Activated naive CD4-positive, alpha-beta T cell treated with anti-CD3 and anti-CD28 coated beads for 36 hours (primary cell): ENCODE results near the gene TOR4A. TPM values are rescaled to one million over a fixed set of nuclear protein-coding genes. Genes with fewer than 3 reads are reported as not detected.
"Not testable (repeated sequence)": the region's sequence is repeated elsewhere in the genome, so short reads cannot be mapped to it uniquely, and the experiment has no call there.

ENCODE experiments used
- CTCF ChIA-PET: fragments of 350-600 bp; sonication (Branson Sonifier 250); formaldehyde crosslinking; loops from one replicate; lab custom pipeline; 2021; ENCODE audit warnings: antibody characterized with exemption; lab: Charles Lee
- DNase-seq: peaks from one replicate; pipeline ENCODE4 v3.0.0-alpha.2; 2020
- H3K27ac Mint-ChIP-seq: one replicate; pipeline ENCODE4 v1.8.0; 2021; ENCODE audit warnings: mild to moderate bottlenecking, mixed read lengths
- H3K27me3 Mint-ChIP-seq: one replicate; pipeline ENCODE4 v1.8.0; 2021; ENCODE audit warnings: low read depth, mixed read lengths
- H3K36me3 Mint-ChIP-seq: one replicate; pipeline ENCODE4 v1.8.0; 2021; ENCODE audit warnings: low read depth, mixed read lengths
- H3K4me1 Mint-ChIP-seq: one replicate; pipeline ENCODE4 v1.8.0; 2021; ENCODE audit warnings: low read depth, mixed read lengths
- H3K4me3 Mint-ChIP-seq: one replicate; pipeline ENCODE4 v1.8.0; 2021; ENCODE audit warnings: mild to moderate bottlenecking, moderate library complexity, mixed read lengths
- H3K9me3 Mint-ChIP-seq: one replicate; pipeline ENCODE4 v1.8.0; 2021; ENCODE audit warnings: mixed read lengths
- intact Hi-C: fragments of 100-400 bp; cut with micrococcal nuclease; formaldehyde crosslinking; loops from one replicate; pipeline ENCODE4 v1.15.1; 2023
- total RNA-seq, 2 experiments: library from RNA; stranded (reverse); gene quantifications; one replicate each; pipeline ENCODE4 v1.2.3, GENCODE V29; 2021

TOR4A gene
- total RNA-seq, 2 experiments from 2014 or later = 0.93 to 1.1 TPM

DNA sequence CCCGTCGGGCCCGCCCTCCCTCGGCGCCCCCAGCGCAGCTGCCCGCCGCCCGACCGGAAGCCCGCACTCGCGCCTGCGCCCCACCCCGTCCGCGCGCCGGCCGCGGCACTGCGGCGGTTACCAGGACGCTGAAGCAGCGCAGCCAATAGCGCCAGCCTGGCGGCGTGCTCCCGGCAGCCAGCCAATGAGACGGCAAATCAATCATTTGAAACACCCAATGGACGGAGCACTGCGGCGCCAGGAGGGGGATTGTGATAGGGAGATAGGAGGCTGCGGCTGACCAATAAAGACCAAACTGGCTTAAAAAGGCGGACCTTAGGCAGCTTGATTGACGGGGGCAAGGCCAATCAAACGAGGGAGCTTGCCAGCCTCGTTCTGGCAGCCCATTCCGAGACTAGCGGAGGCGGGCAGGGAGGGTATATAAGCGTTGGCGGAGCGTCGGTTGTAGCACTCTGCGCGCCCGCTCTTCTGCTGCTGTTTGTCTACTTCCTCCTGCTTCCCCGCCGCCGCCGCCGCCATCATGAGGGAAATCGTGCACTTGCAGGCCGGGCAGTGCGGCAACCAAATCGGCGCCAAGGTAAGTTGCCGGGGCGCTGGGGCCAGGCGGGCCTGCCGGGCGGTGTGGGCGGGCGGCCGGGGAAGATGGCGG, 36.6 kb upstream of the TOR4A start, which contains the start of gene TUBB4B:
TSS of gene TUBB4B (plus strand) at position 447 of the 649 bp plus-strand sequence. CDS start at position 521, 74 bp downstream.
- CTCF ChIA-PET = interaction anchor here (1.1 kb wide), 1 partner anchor 111 kb away, joined by 3 read pairs; no protein-coding TSS in a partner anchor
- Mint-ChIP-seq H3K9me3 (no peaks in the 10 kb centered on the region), H3K27me3 (no peaks in the 10 kb centered on the region), H3K27ac (peak within 1 kb of the TSS; percentile 94), H3K36me3 (peaks cover 22% of the 10 kb centered on the region), H3K4me1 (peaks cover 34% of the 10 kb centered on the region), H3K4me3 (peak within 1 kb of the TSS; percentile 88)
- intact Hi-C loops = loop anchor here (1.0 to 10.0 kb wide), 8 partner anchors 14 to 829 kb away; partner anchors contain the start of genes ANAPC2, ENTR1, NELFB and PMPCA
- DNase-seq = peak; percentile 99

DNA sequence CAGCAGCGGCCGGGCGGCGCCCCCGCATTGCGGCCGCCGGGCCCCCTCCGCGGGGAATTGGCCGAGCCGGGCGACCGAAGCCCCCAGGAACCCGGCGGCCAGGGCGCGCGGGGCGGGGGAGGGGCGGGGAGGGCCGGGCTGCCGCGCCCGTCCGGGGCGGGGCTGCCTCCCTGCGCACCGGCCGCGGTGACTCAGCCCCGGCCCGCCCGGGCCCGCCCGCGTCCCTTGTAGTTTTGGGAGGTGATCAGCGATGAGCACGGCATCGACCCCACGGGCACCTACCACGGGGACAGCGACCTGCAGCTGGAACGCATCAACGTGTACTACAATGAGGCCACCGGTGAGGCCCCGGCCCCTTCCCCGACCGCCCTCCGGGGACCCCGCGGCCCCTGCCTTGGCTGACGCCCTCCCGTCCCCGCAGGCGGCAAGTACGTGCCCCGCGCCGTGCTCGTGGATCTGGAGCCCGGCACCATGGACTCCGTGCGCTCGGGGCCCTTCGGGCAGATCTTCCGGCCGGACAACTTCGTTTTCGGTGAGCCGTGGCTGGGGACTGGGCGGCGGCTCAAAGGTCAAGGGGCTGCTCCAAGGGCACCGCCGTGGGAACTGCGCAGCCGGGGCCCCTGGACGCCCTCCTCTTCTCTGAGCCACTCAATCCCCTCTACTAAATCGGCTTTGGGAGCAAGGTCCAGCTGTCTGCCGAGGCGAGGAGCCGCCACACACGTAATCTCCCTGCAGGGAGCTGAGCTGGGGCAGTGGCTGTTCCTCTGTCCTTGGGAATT, 35.8 kb upstream of the TOR4A start:
- CTCF ChIA-PET = interaction anchor here (1.2 kb wide), 1 partner anchor 293 kb away, joined by 3 read pairs; no protein-coding TSS in a partner anchor
- peak; percentile 73 for DNase-seq
- no peaks in the 10 kb centered on the region for H3K27me3 Mint-ChIP-seq
- peak overlapping the region; percentile 79 for H3K4me3 Mint-ChIP-seq
- peaks cover 22% of the 10 kb centered on the region for H3K36me3 Mint-ChIP-seq
- intact Hi-C loops = loop anchor here (1.0 to 10.0 kb wide), 8 partner anchors 14 to 829 kb away; partner anchors contain the start of genes ANAPC2, ENTR1, NELFB and PMPCA
- no peaks in the 10 kb centered on the region for H3K9me3 Mint-ChIP-seq
- peak overlapping the region; percentile 74 for H3K27ac Mint-ChIP-seq
- peaks cover 32% of the 10 kb centered on the region for H3K4me1 Mint-ChIP-seq

DNA sequence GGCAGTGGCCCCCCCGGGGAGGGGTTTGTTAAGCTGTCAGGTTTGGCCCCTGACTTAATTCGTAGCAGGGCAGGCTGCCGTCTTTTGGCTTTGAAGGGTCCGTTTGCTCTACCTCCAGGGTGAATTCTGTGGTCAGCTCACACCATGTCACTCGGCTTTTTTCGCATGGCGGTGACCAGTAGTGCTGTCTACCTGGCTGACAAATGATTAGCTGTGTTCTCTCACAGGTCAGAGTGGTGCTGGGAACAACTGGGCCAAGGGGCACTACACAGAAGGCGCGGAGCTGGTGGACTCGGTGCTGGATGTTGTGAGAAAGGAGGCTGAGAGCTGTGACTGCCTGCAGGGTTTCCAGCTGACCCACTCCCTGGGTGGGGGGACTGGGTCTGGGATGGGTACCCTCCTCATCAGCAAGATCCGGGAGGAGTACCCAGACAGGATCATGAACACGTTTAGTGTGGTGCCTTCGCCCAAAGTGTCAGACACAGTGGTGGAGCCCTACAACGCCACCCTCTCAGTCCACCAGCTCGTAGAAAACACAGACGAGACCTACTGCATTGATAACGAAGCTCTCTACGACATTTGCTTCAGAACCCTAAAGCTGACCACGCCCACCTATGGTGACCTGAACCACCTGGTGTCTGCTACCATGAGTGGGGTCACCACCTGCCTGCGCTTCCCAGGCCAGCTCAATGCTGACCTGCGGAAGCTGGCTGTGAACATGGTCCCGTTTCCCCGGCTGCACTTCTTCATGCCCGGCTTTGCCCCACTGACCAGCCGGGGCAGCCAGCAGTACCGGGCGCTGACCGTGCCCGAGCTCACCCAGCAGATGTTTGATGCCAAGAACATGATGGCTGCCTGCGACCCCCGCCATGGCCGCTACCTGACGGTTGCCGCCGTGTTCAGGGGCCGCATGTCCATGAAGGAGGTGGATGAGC, 35.0 kb upstream of the TOR4A start:
- Mint-ChIP-seq H3K36me3 (peaks cover 22% of the 10 kb centered on the region), H3K27me3 (no peaks in the 10 kb centered on the region), H3K27ac (peak overlapping the region; percentile 74), H3K9me3 (no peaks in the 10 kb centered on the region), H3K4me1 (peaks cover 29% of the 10 kb centered on the region), H3K4me3 (peak overlapping the region; percentile 79)
- CTCF ChIA-PET = interaction anchor here (1.2 kb wide), 1 partner anchor 294 kb away, joined by 3 read pairs; no protein-coding TSS in a partner anchor
- intact Hi-C loops = loop anchor here (5.0 to 10.0 kb wide), 4 partner anchors 40 to 830 kb away; partner anchors contain the start of genes ANAPC2, ENTR1, PMPCA and SEC16A
- DNase-seq = no peak

DNA sequence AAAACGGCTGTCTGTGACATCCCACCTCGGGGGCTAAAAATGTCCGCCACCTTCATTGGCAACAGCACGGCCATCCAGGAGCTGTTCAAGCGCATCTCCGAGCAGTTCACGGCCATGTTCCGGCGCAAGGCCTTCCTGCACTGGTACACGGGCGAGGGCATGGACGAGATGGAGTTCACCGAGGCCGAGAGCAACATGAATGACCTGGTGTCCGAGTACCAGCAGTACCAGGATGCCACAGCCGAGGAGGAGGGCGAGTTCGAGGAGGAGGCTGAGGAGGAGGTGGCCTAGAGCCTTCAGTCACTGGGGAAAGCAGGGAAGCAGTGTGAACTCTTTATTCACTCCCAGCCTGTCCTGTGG, 34.3 kb upstream of the TOR4A start:
- not testable (repeated sequence) for H3K27me3 Mint-ChIP-seq, H3K9me3 Mint-ChIP-seq, DNase-seq
- peak overlapping the region; percentile 24 for H3K27ac Mint-ChIP-seq
- peaks cover 25% of the 10 kb centered on the region for H3K4me1 Mint-ChIP-seq
- CTCF ChIA-PET = interaction anchor here (1.2 kb wide), 1 partner anchor 295 kb away, joined by 3 read pairs; no protein-coding TSS in a partner anchor
- peak overlapping the region; percentile 21 for H3K4me3 Mint-ChIP-seq
- intact Hi-C loops = loop anchor here (5.0 to 10.0 kb wide), 4 partner anchors 41 to 831 kb away; partner anchors contain the start of genes ANAPC2, ENTR1, PMPCA and SEC16A
- H3K36me3 Mint-ChIP-seq = peaks cover 22% of the 10 kb centered on the region

DNA sequence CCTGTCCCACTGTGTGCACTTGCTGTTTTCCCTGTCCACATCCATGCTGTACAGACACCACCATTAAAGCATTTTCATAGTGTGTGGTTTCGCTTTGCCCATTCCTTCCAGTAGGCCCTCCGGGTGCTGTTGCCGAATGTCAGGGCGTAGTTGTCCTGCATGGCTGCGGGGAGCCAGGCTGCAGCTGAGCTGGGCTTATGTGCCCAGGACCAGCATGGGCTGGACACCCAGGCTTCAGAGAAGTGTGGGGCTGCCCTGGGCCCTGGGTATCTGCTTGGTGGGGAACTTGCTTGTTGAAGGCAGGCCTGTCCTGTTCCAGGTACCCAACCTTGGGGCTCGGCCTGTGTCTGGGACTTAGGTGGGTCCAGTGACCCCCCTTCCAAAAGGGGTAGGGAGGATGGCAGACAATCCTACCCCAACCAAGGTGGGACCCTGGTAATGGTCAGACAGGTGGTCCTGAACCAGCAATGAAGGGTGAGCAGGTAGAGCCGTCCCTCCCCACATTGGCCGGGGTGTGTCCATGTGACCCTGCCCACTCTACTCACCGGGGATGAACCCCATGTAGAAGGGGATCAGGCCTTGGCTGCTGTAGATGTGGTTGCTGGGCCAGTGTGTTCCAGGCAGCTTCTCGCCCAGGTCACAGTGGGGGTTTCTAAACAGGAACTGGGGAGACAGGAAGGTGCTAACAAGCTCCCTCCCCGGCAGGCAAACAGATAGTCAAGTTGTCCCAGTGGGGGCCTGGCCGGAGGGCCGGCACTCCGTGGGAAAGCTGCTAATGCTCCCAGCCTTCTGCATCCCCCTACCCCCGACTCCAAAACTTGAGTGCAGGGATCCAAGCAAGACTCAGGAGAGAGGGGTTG, 33.7 kb upstream of the TOR4A start:
- CTCF ChIA-PET = no interaction called here
- H3K36me3 Mint-ChIP-seq = peaks cover 22% of the 10 kb centered on the region
- no peaks in the 10 kb centered on the region for H3K27me3 Mint-ChIP-seq
- H3K9me3 Mint-ChIP-seq = no peaks in the 10 kb centered on the region
- H3K4me1 Mint-ChIP-seq = peaks cover 21% of the 10 kb centered on the region
- DNase-seq = no peak
- intact Hi-C loops = loop anchor here (5.0 to 10.0 kb wide), 4 partner anchors 42 to 832 kb away; partner anchors contain the start of genes ANAPC2, ENTR1, PMPCA and SEC16A
- H3K27ac Mint-ChIP-seq = no peak overlapping the region
- H3K4me3 Mint-ChIP-seq = peak overlapping the region; percentile 21

DNA sequence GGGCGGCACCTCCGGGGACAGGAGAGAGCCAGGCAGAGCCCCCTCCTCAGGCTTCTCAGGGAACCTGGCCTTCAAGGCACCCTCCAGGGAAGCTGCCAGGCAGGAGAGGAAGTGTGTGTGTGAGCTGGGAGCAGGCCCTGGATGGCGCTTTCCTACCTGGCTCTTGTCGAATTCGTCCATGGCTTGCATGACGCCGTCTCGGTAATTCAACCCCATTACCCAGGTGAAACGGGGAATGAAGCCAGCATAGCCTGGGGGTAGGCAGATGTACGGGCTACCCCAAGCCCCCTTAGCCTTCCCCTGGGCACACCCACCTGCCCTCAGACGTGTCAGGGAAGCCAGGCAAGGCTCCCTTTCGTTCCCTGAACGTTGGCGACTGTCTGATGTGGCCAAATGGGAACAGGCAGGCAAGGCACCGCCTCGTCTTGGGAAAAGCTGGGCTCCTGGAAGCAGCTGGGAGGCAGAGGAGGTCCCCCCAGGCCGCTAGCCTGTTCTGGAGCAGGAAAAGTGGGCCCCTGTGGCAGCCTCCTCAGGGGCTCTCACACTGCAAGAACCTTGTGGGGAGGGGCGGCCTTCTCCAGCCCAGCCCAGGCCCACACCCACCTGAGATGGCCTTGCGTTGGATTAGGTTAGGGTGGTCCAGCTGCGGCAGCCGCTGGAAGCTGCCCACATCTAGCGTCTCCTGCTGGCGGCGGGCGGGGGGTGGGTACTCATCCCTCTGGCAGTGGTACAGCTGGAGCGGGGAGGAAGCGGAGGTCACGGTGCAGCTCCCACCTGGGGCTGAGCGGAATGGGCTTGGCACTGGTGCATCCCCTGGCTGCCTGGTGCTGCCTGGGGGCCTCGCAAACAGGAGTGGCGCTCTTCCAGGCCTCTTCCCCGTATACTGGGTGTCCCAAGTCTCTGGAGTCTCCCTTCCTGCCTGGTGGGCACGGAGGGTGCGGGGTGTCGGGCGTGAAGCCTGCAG, 32.8 kb upstream of the TOR4A start:
- CTCF ChIA-PET = no interaction called here
- intact Hi-C loops = loop anchor here (5.0 to 10.0 kb wide), 4 partner anchors 42 to 832 kb away; partner anchors contain the start of genes ANAPC2, ENTR1, PMPCA and SEC16A
- Mint-ChIP-seq H3K9me3 (no peaks in the 10 kb centered on the region), H3K27ac (no peak overlapping the region), H3K27me3 (no peaks in the 10 kb centered on the region), H3K4me3 (no peak overlapping the region), H3K4me1 (peaks cover 15% of the 10 kb centered on the region), H3K36me3 (peaks cover 20% of the 10 kb centered on the region)
- no peak for DNase-seq

DNA sequence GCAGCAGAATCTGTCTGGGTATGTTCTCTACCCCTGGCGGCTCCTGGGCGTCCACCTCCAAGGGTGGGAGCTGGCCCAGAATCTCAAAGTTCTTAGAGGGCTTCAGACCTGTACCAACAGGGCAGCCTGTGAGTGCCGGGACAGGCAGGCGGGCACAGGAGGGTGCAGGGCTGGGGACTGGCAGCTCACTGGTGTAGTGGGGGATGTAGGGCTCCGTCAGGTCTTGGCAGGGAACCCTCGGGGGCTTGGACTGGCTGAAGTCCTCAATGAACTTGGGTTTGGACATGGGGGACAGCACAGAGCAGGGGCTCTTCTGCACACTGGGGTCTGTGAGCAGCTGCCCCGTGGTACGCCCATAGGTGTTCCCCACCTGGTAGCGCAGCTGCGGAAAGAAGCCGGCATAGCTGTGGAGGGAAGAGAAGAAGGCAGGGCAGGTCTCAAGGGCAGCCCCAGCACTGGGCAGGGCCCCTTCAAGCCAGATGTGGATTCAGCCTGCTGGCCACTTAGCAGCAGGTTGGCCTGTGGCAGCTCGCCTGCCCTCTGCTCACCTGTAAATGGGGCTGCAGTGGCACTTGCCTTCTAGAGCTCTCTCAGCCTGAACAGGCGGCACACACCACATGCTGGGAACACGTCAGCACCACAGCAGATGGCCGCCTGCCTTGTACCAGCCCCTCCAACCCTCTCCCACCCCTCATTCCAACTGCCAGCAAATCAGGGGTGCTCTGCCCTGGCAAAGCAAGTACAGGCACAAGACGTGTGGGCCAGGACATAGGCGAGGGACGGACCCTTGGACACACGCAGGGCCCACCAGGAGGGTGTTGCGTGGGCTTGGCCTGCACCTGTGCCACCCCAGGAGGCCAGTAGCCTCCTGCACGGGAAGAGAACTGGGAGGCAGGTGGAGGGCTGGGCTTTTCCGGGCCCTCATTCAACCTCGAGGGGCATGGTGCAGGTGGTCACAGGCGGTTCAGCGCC, 31.8 kb upstream of the TOR4A start:
- H3K4me1 Mint-ChIP-seq = peaks cover 13% of the 10 kb centered on the region
- no peaks in the 10 kb centered on the region for H3K27me3 Mint-ChIP-seq
- H3K27ac Mint-ChIP-seq = no peak overlapping the region
- no peaks in the 10 kb centered on the region for H3K9me3 Mint-ChIP-seq
- no peak for DNase-seq
- H3K36me3 Mint-ChIP-seq = peaks cover 20% of the 10 kb centered on the region
- no peak overlapping the region for H3K4me3 Mint-ChIP-seq
- CTCF ChIA-PET = no interaction called here
- intact Hi-C loops = loop anchor here (10.0 kb wide), 1 partner anchor 761 kb away; the partner anchor contains the start of gene SEC16A

DNA sequence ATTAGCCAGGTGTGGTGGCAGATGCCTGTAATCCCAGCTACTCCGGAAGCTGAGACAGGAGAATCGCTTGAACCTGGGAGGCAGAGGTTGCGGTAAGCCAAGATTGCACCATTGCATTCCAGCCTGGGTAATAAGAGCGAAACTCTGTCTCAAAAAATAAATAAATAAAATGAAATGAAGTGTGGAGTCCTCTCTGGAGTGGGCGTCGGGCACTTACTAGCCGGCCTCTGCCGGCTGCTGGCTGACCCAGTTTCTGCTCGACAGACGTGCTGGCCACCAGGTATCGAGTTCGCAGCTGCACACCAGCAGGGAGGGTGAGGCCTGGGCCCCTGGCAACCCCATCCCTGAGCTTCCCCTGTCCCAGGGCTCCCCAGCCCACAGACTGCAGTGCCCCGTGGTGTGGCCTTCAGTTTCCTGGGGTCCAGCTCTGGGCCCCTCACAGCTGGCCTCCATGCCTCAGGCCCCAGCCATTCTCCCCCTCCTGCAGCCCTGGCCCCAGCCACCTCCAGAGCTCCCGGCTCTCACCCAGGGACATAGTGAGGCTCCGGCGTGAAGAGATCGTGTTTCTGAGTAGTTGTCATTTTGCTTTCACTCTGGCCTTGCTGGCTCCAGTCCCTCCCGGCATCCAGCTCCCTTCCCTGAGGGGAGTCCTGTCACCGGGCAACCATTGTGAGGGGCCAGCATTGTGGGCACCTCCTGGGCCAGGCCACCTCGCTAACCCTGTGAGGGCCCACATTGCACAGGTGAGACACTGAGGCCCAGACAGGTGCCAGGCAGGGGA, 30.2 kb upstream of the TOR4A start:
- Mint-ChIP-seq H3K4me3 (no peak overlapping the region), H3K4me1 (peaks cover 11% of the 10 kb centered on the region), H3K36me3 (peaks cover 11% of the 10 kb centered on the region), H3K27me3 (no peaks in the 10 kb centered on the region), H3K9me3 (no peaks in the 10 kb centered on the region), H3K27ac (no peak overlapping the region)
- DNase-seq = no peak
- intact Hi-C loops = loop anchor here (10.0 kb wide), 1 partner anchor 763 kb away; the partner anchor contains the start of gene SEC16A
- CTCF ChIA-PET = interaction anchor here (1.1 to 1.5 kb wide), 2 partner anchors 9 to 11 kb away, joined by 3 to 4 read pairs; no protein-coding TSS in a partner anchor

DNA sequence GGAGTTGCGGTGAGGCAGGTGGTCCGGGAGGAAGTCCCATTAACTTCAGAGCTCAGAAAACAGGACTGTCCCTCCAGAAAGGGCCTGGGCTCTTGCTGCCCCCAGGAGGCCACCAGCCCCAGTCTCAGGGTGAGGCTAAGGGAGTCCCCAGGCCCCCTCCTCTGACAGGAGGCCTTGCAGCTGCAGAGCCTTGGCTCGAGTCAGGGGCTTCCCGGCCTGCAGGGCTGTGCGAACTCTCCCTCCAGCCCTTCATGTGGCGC, 29.7 kb upstream of the TOR4A start:
- H3K4me1 Mint-ChIP-seq = peaks cover 5% of the 10 kb centered on the region
- H3K36me3 Mint-ChIP-seq = peaks cover 6% of the 10 kb centered on the region
- H3K27me3 Mint-ChIP-seq = no peaks in the 10 kb centered on the region
- no peaks in the 10 kb centered on the region for H3K9me3 Mint-ChIP-seq
- no peak overlapping the region for H3K4me3 Mint-ChIP-seq
- H3K27ac Mint-ChIP-seq = no peak overlapping the region
- no peak for DNase-seq
- CTCF ChIA-PET = interaction anchor here (1.5 kb wide), 1 partner anchor 9 kb away, joined by 4 read pairs; no protein-coding TSS in a partner anchor
- intact Hi-C loops = loop anchor here (10.0 kb wide), 1 partner anchor 763 kb away; the partner anchor contains the start of gene SEC16A
